Activated CD8-positive, alpha-beta memory T cell treated with anti-CD3 and anti-CD28 coated beads, Interleukin-2, amount 10 ng/mL, durations not matched to agents 7 days and 5 days (primary cell): ENCODE measurements around the gene SLC35A3. TPM values are rescaled to one million over a fixed set of nuclear protein-coding genes. Genes with fewer than 3 reads are reported as not detected.
"Not testable (repeated sequence)": the region's sequence is repeated elsewhere in the genome, so short reads cannot be mapped to it uniquely, and the experiment has no call there.

Source experiments
- ATAC-seq: fragments of 150-1000 bp; cut with Tn5 transposase; one replicate; pipeline ENCODE4 v1.10.0; 2021; ENCODE audit warnings: moderate library complexity
- CTCF ChIA-PET: fragments of 350-600 bp; sonication (Branson Sonifier 250); formaldehyde crosslinking; loops from one replicate; lab custom pipeline; 2021; ENCODE audit warnings: antibody characterized with exemption; lab: Charles Lee
- DNase-seq: peaks from one replicate; pipeline ENCODE4 v3.0.0-alpha.2; 2020
- H3K27ac Mint-ChIP-seq: one replicate; pipeline ENCODE4 v1.8.0; 2021; ENCODE audit warnings: mild to moderate bottlenecking, mixed read lengths
- H3K27me3 Mint-ChIP-seq: one replicate; pipeline ENCODE4 v1.8.0; 2021; ENCODE audit warnings: mixed read lengths
- H3K36me3 Mint-ChIP-seq: one replicate; pipeline ENCODE4 v1.8.0; 2021; ENCODE audit warnings: mild to moderate bottlenecking, mixed read lengths
- H3K4me1 Mint-ChIP-seq: one replicate; pipeline ENCODE4 v1.8.0; 2021; ENCODE audit warnings: mixed read lengths
- H3K4me3 Mint-ChIP-seq: one replicate; pipeline ENCODE4 v1.8.0; 2021; ENCODE audit warnings: mild to moderate bottlenecking, moderate library complexity, mixed read lengths
- H3K9me3 Mint-ChIP-seq: one replicate; pipeline ENCODE4 v1.8.0; 2022; ENCODE audit warnings: low read depth, mixed read lengths
- total RNA-seq, 2 experiments: library from RNA; stranded (reverse); gene quantifications; one replicate each; pipeline ENCODE4 v1.2.3, GENCODE V29; 2021

SLC35A3 gene
- total RNA-seq, 2 experiments from 2014 or later = 14.6 to 17.7 TPM

- no peaks in the 10 kb centered on the region for H3K27me3 Mint-ChIP-seq
- no peak overlapping the region for H3K4me3 Mint-ChIP-seq
- H3K9me3 Mint-ChIP-seq = no peaks in the 10 kb centered on the region
Observed at GRCh38 chr1:100027212-100027611, 57.4 kb downstream of the SLC35A3 start.

DNA sequence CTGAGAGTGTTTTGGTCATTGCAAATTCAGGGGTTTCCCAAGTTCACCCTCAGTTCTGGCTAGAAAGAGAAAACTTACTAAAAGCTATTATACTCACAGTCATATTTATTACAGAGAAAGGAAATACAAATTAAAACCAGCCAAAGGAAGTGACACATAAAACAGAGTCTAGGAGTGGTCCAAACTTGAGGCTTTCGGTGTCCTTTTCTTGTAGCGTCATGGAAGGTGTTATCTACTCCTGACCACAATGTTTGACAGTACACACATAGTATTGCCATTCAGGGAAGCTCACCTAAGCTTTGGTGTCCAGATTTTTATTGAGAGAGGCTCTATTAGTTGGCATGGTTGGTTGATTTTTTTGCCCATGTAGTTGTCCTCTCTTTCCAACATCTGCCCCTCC lies 59.0 kb downstream of the SLC35A3 start:
- H3K27me3 Mint-ChIP-seq = no peaks in the 10 kb centered on the region
- CTCF ChIA-PET = interaction anchor here (1.0 to 1.4 kb wide), 2 partner anchors 11 to 179 kb away, joined by 3 read pairs; partner anchors contain the start of gene AGL
- DNase-seq = peak; percentile 71
- H3K9me3 Mint-ChIP-seq = no peaks in the 10 kb centered on the region
- H3K36me3 Mint-ChIP-seq = peaks cover 8% of the 10 kb centered on the region
- H3K4me3 Mint-ChIP-seq = no peak overlapping the region
- H3K27ac Mint-ChIP-seq = peak overlapping the region; percentile 79
- peak; percentile 90 for ATAC-seq
- peaks cover 20% of the 10 kb centered on the region for H3K4me1 Mint-ChIP-seq

More at GRCh38 chr1:100027212-100027611, 57.4 kb downstream of the SLC35A3 start:
- DNase-seq = no peak
- no peak for ATAC-seq
- H3K4me1 Mint-ChIP-seq = peaks cover 20% of the 10 kb centered on the region
- H3K36me3 Mint-ChIP-seq = peaks cover 8% of the 10 kb centered on the region
- peak overlapping the region; percentile 32 for H3K27ac Mint-ChIP-seq
- CTCF ChIA-PET = no interaction called here

GRCh38 chr1:100034470-100034869 lies 64.7 kb downstream of the SLC35A3 start:
- H3K4me3 Mint-ChIP-seq = no peak overlapping the region
- H3K27ac Mint-ChIP-seq = peak overlapping the region; percentile 57
- peaks cover 23% of the 10 kb centered on the region for H3K36me3 Mint-ChIP-seq
- H3K4me1 Mint-ChIP-seq = peaks cover 23% of the 10 kb centered on the region
- CTCF ChIA-PET = no interaction called here
- no peaks in the 10 kb centered on the region for H3K9me3 Mint-ChIP-seq
- DNase-seq = no peak
- H3K27me3 Mint-ChIP-seq = no peaks in the 10 kb centered on the region
- no peak for ATAC-seq

DNA sequence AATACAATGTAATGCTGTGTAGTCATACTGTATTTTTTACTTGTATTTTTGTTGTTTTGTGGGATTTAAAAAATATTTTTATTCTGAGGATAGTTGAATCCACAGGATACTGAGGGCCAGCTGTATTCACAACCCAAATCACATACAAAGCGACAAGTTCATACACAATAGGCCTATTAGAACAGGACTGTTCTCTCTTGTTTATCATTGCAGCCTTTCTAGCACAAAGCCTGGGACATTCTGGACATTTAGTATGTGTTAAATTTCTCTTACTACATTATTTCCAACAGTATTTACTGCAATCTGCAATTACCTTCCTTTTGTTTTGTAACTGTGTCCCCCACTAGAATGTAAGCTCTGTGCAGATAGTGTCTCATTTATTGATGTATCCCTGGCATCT lies 65.4 kb downstream of the SLC35A3 start:
- CTCF ChIA-PET = interaction anchor here (0.8 kb wide), 1 partner anchor 62 kb away, joined by 3 read pairs; no protein-coding TSS in a partner anchor

GRCh38 chr1:100036718-100037655 lies 67.2 kb downstream of the SLC35A3 start:
- H3K4me3 Mint-ChIP-seq = peak overlapping the region; percentile 90

More for the DNA sequence above, 65.4 kb downstream of the SLC35A3 start:
- Mint-ChIP-seq H3K27ac (no peak overlapping the region), H3K4me3 (peak overlapping the region; percentile 0), H3K9me3 (no peaks in the 10 kb centered on the region), H3K4me1 (peaks cover 27% of the 10 kb centered on the region), H3K36me3 (peaks cover 27% of the 10 kb centered on the region), H3K27me3 (no peaks in the 10 kb centered on the region)
- no peak for ATAC-seq
- no peak for DNase-seq

DNA sequence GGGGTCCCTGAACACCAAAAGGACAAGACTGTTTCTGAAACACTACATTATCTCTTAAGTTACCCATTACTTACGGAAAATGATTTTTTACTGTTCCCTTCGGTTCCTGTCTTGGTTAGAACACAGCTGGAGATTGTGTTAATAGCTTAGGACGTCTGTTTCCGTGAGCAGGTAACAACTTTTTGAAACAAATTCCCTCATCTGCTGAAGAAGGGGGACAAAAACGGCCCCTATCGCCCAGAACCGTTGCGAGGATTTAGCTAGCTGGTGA lies 67.8 kb downstream of the SLC35A3 start:
- Mint-ChIP-seq H3K9me3 (no peaks in the 10 kb centered on the region), H3K27me3 (no peaks in the 10 kb centered on the region), H3K4me3 (peak overlapping the region; percentile 90), H3K27ac (peak overlapping the region; percentile 96), H3K36me3 (peaks cover 33% of the 10 kb centered on the region), H3K4me1 (peaks cover 42% of the 10 kb centered on the region)
- CTCF ChIA-PET = interaction anchor here (1.0 to 2.9 kb wide), 2 partner anchors 418 to 421 kb away, joined by 3 to 9 read pairs; no protein-coding TSS in a partner anchor
- ATAC-seq = no peak
- no peak for DNase-seq

More at GRCh38 chr1:100036718-100037655, 67.2 kb downstream of the SLC35A3 start:
- CTCF ChIA-PET = interaction anchor here (2.9 kb wide), 1 partner anchor 422 kb away, joined by 9 read pairs; no protein-coding TSS in a partner anchor
- Mint-ChIP-seq H3K4me1 (peaks cover 36% of the 10 kb centered on the region), H3K27ac (peak overlapping the region; percentile 96), H3K9me3 (no peaks in the 10 kb centered on the region), H3K27me3 (no peaks in the 10 kb centered on the region), H3K36me3 (peaks cover 31% of the 10 kb centered on the region)
- ATAC-seq (no peak), DNase-seq (peak; percentile 46)

- CTCF ChIA-PET = interaction anchor here (1.0 to 2.9 kb wide), 2 partner anchors 417 to 421 kb away, joined by 3 to 9 read pairs; no protein-coding TSS in a partner anchor
- no peaks in the 10 kb centered on the region for H3K27me3 Mint-ChIP-seq
- no peaks in the 10 kb centered on the region for H3K9me3 Mint-ChIP-seq
- H3K36me3 Mint-ChIP-seq = peaks cover 36% of the 10 kb centered on the region
- peak overlapping the region; percentile 90 for H3K4me3 Mint-ChIP-seq
- peak overlapping the region; percentile 96 for H3K27ac Mint-ChIP-seq
- H3K4me1 Mint-ChIP-seq = peaks cover 47% of the 10 kb centered on the region
- peak; percentile 92 for DNase-seq
- ATAC-seq = peak; percentile 87
Observed at GRCh38 chr1:100037927-100038659, 68.3 kb downstream of the SLC35A3 start.

- Mint-ChIP-seq H3K27ac (peak overlapping the region; percentile 96), H3K4me1 (peaks cover 51% of the 10 kb centered on the region), H3K9me3 (no peaks in the 10 kb centered on the region), H3K36me3 (peaks cover 41% of the 10 kb centered on the region), H3K4me3 (peak overlapping the region; percentile 90), H3K27me3 (no peaks in the 10 kb centered on the region)
- DNase-seq = peak; percentile 89
- ATAC-seq = peak; percentile 63
- CTCF ChIA-PET = interaction anchor here (0.8 to 2.9 kb wide), 3 partner anchors 10 to 420 kb away, joined by 3 to 9 read pairs (median 3); no protein-coding TSS in a partner anchor
Observed at GRCh38 chr1:100038660-100039287, 69.0 kb downstream of the SLC35A3 start.

GRCh38 chr1:100039591-100039990 lies 69.8 kb downstream of the SLC35A3 start:
- DNase-seq = no peak
- peaks cover 2% of the 10 kb centered on the region for H3K9me3 Mint-ChIP-seq
- peak overlapping the region; percentile 96 for H3K27ac Mint-ChIP-seq
- H3K36me3 Mint-ChIP-seq = peaks cover 46% of the 10 kb centered on the region
- ATAC-seq = no peak
- H3K27me3 Mint-ChIP-seq = no peaks in the 10 kb centered on the region
- H3K4me3 Mint-ChIP-seq = peak overlapping the region; percentile 90
- CTCF ChIA-PET = interaction anchor here (0.8 to 2.9 kb wide), 3 partner anchors 11 to 419 kb away, joined by 3 to 9 read pairs (median 3); no protein-coding TSS in a partner anchor
- H3K4me1 Mint-ChIP-seq = peaks cover 54% of the 10 kb centered on the region

DNA sequence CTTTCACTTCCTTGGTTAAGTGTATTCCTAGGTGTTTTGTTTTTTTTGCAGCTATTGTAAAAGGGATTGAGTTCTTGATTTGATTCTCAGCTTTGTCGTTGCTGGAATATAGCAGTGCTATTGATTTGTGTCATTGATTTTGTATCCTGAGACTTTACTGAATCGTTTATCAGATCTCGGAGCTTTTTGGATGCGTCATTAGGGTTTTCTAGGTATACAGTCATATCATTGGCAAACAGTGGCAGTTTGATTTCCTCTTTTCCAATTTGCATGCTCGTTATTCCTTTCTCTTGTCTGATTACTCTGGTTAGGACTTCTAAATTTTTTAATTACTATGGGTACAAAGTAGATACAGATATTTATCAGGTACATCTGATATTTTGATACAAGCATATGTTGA lies 75.4 kb downstream of the SLC35A3 start:
- Mint-ChIP-seq H3K9me3 (peaks cover 4% of the 10 kb centered on the region), H3K27me3 (no peaks in the 10 kb centered on the region), H3K27ac (no peak overlapping the region), H3K4me3 (no peak overlapping the region), H3K4me1 (peaks cover 80% of the 10 kb centered on the region), H3K36me3 (peaks cover 57% of the 10 kb centered on the region)
- ATAC-seq (no peak), DNase-seq (no peak)
- CTCF ChIA-PET = no interaction called here

DNA sequence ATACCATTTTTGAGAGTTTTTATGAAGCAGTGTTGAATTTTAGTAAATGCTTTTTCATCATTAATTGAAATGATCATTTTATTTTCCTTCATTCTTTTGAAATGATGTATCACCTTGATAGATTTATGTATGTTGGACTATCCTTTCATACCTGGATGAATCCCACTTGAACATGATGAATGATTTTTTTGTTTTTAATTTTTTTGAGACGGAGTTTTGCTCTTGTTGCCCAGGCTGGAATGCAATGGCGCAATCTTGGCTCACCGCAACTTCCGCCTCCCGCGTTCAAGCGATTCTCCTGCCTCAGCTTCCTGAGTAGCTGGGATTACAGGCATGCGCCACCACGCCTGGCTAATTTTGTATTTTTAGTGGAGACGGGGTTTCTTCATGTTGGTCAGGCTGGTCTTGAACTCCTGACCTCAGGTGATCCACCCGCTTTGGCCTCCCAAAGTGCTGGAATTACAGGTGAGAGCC lies 77.5 kb downstream of the SLC35A3 start:
- Mint-ChIP-seq H3K4me3 (peak overlapping the region; percentile 55), H3K36me3 (peaks cover 58% of the 10 kb centered on the region), H3K27ac (peak overlapping the region; percentile 57), H3K4me1 (peaks cover 75% of the 10 kb centered on the region)
- ATAC-seq, H3K9me3 Mint-ChIP-seq, H3K27me3 Mint-ChIP-seq, CTCF ChIA-PET, DNase-seq: not testable (repeated sequence)

DNA sequence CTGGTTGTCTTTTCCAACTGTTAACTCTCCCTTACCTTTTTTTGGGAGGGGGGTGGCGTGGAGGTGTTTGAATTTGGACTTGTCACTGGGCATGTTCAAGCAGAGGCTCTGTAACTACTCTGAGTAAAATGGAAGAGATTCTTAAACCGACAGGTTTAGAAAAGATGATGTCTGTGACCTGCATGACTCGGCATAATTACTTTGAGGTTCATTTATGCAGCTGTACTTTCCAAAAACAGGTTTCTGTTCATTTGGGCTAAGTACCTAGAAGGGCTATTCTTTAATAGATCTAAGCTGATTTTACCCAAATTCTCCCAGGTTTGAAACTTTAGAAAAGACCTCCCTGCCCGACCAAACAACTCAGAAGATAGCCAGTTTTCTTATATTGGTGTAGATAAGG lies 80.3 kb downstream of the SLC35A3 start:
- H3K27ac Mint-ChIP-seq = peak overlapping the region; percentile 28
- ATAC-seq (no peak), DNase-seq (no peak)
- no peaks in the 10 kb centered on the region for H3K27me3 Mint-ChIP-seq
- no peak overlapping the region for H3K4me3 Mint-ChIP-seq
- H3K36me3 Mint-ChIP-seq = peaks cover 42% of the 10 kb centered on the region
- CTCF ChIA-PET = no interaction called here
- H3K4me1 Mint-ChIP-seq = peaks cover 54% of the 10 kb centered on the region
- no peaks in the 10 kb centered on the region for H3K9me3 Mint-ChIP-seq
